HG03342 (cell line): ENCODE data around the gene PZP.

Experiments used
- ATAC-seq: cut with Tn5 transposase; IDR thresholded peaks from one replicate; pipeline ENCODE4 v1.9.1; 2021; ENCODE audit warnings: mild to moderate bottlenecking, moderate library complexity; ENCODE audit not compliant: unreplicated experiment

PZP gene

GRCh38 chr12:9127936-9128663 is 80.1 kb downstream of the PZP start:
- no peak for ATAC-seq

- no peak for ATAC-seq
Observed at GRCh38 chr12:9127484-9127883, 80.7 kb downstream of the PZP start.

- ATAC-seq: no peak
Observed at GRCh38 chr12:9124383-9125031, 83.7 kb downstream of the PZP start.

GRCh38 chr12:9123781-9124382 is 84.3 kb downstream of the PZP start:
- no peak for ATAC-seq

DNA sequence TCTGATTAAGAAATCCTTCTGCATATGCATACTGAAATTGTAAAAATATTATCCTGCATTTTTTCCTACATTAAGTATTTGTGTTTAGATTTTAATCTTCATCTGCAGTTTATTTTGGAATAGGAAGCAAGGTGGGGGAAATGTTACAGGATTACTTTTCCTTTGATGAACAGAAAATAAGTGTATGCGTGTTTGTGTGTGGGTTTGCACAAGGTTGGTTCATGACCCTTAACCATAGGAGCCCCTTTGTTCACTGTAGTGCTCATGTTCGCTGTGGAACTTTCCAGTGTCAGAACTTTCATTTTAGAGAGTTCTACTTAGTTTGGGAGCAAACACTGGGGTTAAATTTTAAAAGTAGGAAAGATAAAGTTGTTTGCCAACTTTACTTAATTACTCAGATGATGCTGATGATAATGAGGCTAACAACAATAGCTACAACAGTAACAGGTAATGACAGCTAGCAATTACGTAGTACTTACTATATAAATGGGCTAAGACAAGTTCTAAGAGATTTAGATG is 86.0 kb downstream of the PZP start:
- ATAC-seq: no peak

DNA sequence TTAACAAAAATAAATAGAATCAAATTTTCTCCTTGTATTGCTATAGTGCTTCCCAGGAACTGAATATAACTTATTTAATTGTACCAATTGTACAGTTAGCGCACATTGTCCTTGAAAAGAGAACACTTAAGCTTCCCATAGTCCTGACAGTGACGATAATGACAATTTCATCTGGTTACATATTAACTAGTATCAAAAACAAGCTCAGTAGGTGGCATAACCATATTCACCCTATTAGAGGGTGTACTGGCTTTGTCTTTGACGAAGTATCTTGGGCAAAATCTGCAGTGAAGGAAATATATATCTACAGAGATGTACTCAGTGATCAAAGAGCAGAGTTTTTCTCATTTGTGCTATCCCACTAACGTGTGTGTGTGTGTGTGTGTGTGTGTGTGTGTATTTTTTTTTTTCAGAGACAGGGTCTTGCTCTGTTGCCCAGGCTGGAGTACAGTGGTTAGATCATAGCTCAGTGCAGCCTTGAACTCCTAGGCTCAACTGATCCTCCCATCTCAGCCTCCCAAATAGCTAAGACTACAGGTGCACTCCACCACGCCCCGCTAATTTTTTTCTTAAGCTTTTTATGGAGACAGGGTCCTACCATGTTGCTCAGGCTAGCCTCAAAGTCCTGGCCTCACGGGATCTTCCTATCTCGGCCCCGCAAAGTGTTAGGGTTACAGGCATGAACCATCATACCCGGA is 87.6 kb downstream of the PZP start:
- ATAC-seq: no peak

DNA sequence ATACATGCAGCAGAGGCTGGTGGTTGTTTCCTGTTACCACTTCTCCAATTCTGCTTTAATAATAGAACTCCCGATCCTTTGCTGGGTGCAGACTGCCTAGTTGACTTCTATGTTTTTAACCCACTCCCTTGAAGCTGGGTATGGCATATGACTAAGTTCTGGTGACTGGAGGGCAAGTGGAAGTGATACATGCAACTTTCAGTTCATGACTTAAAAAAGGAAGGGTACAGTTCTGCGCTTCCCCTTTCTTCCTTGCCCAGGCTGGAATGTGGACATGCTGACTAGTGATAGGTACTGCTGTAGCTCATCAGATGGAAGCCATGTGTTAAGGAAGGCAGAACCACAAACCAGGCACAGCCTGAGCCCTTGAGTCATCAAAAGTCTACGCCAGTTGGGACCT is 90.0 kb downstream of the PZP start:
- ATAC-seq: peak; percentile 65

DNA sequence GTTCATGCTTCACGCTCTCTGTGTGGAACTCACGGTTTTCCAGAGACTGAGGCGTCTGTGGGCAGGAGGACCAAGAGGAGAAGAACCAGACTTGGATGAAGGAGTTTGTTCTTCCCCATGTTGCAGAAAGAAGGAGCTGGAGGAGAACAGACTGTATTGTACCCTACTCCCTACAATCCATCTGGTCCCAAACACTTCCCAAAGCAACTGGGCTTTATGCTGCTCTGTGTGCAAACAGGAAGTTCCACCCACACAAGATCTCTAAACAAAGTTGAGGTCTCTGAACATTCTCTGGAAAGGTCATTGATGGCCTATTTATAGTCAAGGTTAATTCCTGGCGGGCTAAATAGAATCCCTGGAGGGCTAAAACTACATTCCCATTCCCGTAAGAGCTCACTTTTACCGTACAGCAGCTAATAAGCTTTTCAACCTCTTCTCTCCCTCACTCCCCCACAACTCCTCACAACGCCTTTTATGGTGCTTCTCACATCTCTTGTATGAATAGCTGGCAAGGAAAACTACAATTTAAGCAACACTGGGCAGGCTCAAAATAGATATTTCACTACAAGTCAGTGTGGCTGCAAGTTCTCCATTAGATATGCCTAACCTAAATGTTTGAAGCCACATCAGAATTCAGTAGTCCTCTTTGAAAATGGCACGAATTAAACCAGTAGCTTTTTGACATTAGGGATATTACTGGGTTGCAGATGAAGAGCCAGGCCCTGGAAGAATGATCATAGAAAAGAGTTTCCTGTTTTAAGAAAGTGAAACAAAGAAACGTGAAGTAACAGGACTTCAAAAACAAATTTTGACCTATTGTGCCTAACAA is 92.2 kb downstream of the PZP start, which contains the start of gene A2M:
Gene A2M (minus strand): TSS at position 189 of the 829 bp plus-strand sequence. CDS start 70 bp downstream, at position 119.
- no peak for ATAC-seq

DNA sequence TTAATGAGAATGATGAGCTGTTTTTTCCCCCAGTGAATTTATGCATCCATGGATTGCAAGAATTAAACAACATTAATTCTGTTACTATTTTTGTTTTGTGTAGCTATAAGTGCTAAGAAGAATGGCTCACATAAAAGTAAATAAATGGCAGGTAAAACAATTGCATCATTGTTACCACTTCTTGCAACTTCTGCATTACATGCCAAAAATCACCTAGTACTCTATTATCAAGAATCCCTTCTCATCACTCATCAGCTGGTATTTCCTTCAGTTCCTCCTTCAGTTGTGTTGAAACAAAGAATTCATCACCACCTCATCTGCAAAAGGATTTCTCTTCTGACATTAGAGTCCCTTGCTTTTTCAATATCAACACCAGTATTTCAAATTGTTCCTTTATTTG is 93.2 kb downstream of the PZP start:
- no peak for ATAC-seq

GRCh38 chr12:9113987-9114309 is 94.2 kb downstream of the PZP start:
- no peak for ATAC-seq

GRCh38 chr12:9113296-9113986 is 94.8 kb downstream of the PZP start:
- ATAC-seq: no peak

GRCh38 chr12:9112076-9112853 is 95.9 kb downstream of the PZP start:
- no peak for ATAC-seq

GRCh38 chr12:9111525-9111924 is 96.7 kb downstream of the PZP start:
- no peak for ATAC-seq

- ATAC-seq: no peak
Observed at GRCh38 chr12:9109737-9110491, 98.3 kb downstream of the PZP start.

- ATAC-seq: no peak
Observed at GRCh38 chr12:9109213-9109522, 99.0 kb downstream of the PZP start.

DNA sequence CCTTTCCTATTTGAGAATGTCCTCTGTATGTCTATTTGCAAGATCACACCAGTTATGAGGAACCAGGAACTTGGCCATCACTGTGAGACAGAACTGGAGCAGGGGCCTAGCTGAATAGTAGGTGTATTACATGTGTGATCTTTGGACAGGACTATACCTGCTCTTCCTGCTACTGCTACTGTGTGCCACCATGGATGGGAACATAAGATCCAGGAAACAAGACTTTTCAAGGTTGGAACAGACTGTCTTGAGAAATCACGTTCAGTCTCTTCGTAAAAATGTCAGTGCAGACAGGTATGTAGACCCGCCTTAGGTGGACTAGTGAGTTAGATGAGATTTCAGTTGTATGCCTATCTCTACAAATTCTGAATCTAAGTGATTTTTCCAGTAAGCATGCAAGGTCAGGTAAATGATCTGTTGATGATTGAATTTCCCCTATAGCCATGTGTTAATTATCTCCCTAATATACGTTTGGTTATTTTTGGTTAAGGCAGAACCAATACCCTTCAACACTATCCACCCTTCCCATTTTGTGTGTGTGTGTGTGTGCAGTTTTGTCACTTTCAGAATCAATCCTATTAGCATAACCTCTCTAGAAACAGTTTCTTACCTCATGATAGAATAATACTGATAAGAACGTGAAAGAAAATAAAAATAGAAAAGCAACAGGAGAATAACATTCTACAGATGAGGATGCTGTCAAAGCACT is 99.5 kb downstream of the PZP start:
- no peak for ATAC-seq

GRCh38 chr12:9107542-9107873 is 100.7 kb downstream of the PZP start:
- no peak for ATAC-seq
